ENCODE data around the gene BBS1.
A peak's percentile ranks its signal among the peaks of the same experiment; 100 is the strongest.

Gene BBS1

DNA sequence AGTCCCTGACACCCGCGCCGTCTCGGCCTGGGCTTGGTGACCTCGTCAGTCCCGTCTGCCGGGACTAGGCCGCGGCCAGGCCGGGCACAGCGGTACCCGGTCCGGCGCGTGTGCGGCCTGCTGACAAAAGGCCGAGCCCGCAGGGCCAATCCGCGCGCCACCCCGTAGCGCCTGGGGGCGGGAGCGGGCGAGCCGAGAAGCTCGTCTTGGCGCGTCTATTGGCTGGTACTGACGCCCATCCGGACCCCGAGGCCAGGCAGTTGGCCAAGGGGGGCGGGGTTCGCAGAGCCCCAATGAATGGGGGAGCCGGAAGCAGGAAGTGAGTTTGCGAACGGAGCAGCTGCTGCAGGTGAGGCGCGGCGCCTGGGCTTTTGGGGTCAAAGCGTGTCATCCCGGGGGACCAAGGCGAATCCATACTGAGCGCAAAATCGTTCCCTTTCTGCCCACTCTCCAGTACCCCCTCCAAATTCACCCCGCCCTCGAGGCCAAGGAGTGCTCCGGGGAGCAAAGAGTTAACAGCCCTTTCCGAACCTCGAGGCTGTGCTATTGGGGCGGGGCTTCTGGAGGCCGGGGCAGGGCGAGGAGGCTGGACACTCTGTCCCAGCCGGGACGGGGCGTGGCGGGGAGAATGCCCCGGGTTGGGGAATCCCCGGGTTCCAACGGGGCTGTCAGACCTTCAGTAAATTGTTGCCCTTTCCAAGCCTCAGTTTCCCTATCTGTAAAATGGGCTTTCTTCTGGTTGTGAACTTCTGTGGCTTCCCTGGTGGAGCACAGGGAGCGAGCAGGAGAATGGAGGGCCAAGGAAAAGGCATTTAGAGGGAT is 30.1 kb upstream of the BBS1 start, which contains the start of gene DPP3:
TSS of gene DPP3 (plus strand) at position 318 of the 822 bp plus-strand sequence. CDS start 1,767 bp downstream, outside the sequence.
- H3K27ac ChIP-seq (ENCODE audit: extremely low read depth, low read depth, low read length) = peak within 1 kb of the TSS; percentile 77
- H3K4me3 ChIP-seq (ENCODE audit: low read depth, low read length) = peak within 1 kb of the TSS; percentile 73
- ChIA-PET POLR2A (interaction anchor here (0.6 to 3.6 kb wide), 19 partner anchors 12 to 552 kb away, joined by 3 to 64 read pairs (median 4); partner anchors contain the start of genes ACTN3, BBS1, MRPL11 and PELI3), CTCF (interaction anchor here (1.0 to 2.6 kb wide), 4 partner anchors 10 to 198 kb away, joined by 4 to 20 read pairs (median 6); partner anchors contain the start of gene RBM4B)
- H3K36me3 ChIP-seq (ENCODE audit: control insufficient read depth in 2 of 2, insufficient read depth in 1 of 2, low read length in 2 of 2) = peaks cover 0 to 23% of the 10 kb centered on the region in 2 experiments; a peak in 1 of 3 replicates
- H3K4me1 ChIP-seq (ENCODE audit: control insufficient read depth, insufficient read depth, low read length) = no peaks in the 10 kb centered on the region
- no peaks in the 10 kb centered on the region for H3K9me3 ChIP-seq (ENCODE audit: control insufficient read depth, insufficient read depth, low read depth, low read length)
- no peak for TF ChIP-seq ZNF777 (tag by site-specific recombination; IDR thresholded peaks at IDR 0.05; ENCODE audit: borderline replicate concordance)
- no peak for TF ChIP-seq ZNF10 (tag by site-specific recombination; IDR thresholded peaks at IDR 0.05)
- TF ChIP-seq ZNF521 (tag by site-specific recombination; IDR thresholded peaks at IDR 0.05) = no peak
- TF ChIP-seq ZNF560 (tag by site-specific recombination; IDR thresholded peaks at IDR 0.05; ENCODE audit: borderline replicate concordance) = no peak
- TF ChIP-seq KLF1 (tag by site-specific recombination; IDR thresholded peaks at IDR 0.05) = no peak
- no peak for TF ChIP-seq TCF7L2 (IDR thresholded peaks at IDR 0.05; ENCODE audit: borderline replicate concordance, low read depth, low read length)
- TF ChIP-seq, protein P1, sequence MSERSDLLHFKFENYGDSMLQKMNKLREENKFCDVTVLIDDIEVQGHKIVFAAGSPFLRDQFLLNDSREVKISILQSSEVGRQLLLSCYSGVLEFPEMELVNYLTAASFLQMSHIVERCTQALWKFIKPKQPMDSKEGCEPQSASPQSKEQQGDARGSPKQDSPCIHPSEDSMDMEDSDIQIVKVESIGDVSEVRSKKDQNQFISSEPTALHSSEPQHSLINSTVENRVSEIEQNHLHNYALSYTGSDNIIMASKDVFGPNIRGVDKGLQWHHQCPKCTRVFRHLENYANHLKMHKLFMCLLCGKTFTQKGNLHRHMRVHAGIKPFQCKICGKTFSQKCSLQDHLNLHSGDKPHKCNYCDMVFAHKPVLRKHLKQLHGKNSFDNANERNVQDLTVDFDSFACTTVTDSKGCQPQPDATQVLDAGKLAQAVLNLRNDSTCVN (tag by site-specific recombination; optimal IDR thresholded peaks at IDR 0.05) = peak; percentile 93
- TF ChIP-seq ZBTB21 (tag by site-specific recombination; IDR thresholded peaks at IDR 0.05) = no peak
- no peak for TF ChIP-seq RBAK (tag by site-specific recombination; IDR thresholded peaks at IDR 0.05)
- TF ChIP-seq, protein P2, sequence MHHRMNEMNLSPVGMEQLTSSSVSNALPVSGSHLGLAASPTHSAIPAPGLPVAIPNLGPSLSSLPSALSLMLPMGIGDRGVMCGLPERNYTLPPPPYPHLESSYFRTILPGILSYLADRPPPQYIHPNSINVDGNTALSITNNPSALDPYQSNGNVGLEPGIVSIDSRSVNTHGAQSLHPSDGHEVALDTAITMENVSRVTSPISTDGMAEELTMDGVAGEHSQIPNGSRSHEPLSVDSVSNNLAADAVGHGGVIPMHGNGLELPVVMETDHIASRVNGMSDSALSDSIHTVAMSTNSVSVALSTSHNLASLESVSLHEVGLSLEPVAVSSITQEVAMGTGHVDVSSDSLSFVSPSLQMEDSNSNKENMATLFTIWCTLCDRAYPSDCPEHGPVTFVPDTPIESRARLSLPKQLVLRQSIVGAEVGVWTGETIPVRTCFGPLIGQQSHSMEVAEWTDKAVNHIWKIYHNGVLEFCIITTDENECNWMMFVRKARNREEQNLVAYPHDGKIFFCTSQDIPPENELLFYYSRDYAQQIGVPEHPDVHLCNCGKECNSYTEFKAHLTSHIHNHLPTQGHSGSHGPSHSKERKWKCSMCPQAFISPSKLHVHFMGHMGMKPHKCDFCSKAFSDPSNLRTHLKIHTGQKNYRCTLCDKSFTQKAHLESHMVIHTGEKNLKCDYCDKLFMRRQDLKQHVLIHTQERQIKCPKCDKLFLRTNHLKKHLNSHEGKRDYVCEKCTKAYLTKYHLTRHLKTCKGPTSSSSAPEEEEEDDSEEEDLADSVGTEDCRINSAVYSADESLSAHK (tag by site-specific recombination; IDR thresholded peaks at IDR 0.05) = no peak
- no peak for TF ChIP-seq ZNF514 (tag by site-specific recombination; IDR thresholded peaks at IDR 0.05)
- TF ChIP-seq, protein P3, sequence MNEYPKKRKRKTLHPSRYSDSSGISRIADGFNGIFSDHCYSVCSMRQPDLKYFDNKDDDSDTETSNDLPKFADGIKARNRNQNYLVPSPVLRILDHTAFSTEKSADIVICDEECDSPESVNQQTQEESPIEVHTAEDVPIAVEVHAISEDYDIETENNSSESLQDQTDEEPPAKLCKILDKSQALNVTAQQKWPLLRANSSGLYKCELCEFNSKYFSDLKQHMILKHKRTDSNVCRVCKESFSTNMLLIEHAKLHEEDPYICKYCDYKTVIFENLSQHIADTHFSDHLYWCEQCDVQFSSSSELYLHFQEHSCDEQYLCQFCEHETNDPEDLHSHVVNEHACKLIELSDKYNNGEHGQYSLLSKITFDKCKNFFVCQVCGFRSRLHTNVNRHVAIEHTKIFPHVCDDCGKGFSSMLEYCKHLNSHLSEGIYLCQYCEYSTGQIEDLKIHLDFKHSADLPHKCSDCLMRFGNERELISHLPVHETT (tag by site-specific recombination; IDR thresholded peaks at IDR 0.05) = peak; percentile 55; the same call in 1 of the 2 replicates
- TF ChIP-seq ZNF548 (tag by site-specific recombination; IDR thresholded peaks at IDR 0.05) = no peak
- no peak for TF ChIP-seq ZNF473 (tag by site-specific recombination; IDR thresholded peaks at IDR 0.05)
- TF ChIP-seq, protein P4, sequence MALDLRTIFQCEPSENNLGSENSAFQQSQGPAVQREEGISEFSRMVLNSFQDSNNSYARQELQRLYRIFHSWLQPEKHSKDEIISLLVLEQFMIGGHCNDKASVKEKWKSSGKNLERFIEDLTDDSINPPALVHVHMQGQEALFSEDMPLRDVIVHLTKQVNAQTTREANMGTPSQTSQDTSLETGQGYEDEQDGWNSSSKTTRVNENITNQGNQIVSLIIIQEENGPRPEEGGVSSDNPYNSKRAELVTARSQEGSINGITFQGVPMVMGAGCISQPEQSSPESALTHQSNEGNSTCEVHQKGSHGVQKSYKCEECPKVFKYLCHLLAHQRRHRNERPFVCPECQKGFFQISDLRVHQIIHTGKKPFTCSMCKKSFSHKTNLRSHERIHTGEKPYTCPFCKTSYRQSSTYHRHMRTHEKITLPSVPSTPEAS (tag by site-specific recombination; IDR thresholded peaks at IDR 0.05) = 0 out of 2 replicates have a peak, but pooled peaks have one; percentile 5
- TF ChIP-seq SCRT1 (tag by site-specific recombination; IDR thresholded peaks at IDR 0.05; ENCODE audit: borderline replicate concordance) = no peak
- peak; percentile 80 for TF ChIP-seq FEZF1 (tag by site-specific recombination; IDR thresholded peaks at IDR 0.05)
- TF ChIP-seq ZFP69B (tag by site-specific recombination; IDR thresholded peaks at IDR 0.05) = no peak
- 0 out of 2 replicates have a peak, but pooled peaks have one; percentile 46 for TF ChIP-seq ZNF610 (tag by site-specific recombination; IDR thresholded peaks at IDR 0.05; ENCODE audit: borderline replicate concordance)
- TF ChIP-seq ZFHX2 (tag by site-specific recombination; conservative IDR thresholded peaks at IDR 0.05) = 0 out of 2 replicates have a peak, but pooled peaks have one; percentile 19
- TF ChIP-seq, protein P5, sequence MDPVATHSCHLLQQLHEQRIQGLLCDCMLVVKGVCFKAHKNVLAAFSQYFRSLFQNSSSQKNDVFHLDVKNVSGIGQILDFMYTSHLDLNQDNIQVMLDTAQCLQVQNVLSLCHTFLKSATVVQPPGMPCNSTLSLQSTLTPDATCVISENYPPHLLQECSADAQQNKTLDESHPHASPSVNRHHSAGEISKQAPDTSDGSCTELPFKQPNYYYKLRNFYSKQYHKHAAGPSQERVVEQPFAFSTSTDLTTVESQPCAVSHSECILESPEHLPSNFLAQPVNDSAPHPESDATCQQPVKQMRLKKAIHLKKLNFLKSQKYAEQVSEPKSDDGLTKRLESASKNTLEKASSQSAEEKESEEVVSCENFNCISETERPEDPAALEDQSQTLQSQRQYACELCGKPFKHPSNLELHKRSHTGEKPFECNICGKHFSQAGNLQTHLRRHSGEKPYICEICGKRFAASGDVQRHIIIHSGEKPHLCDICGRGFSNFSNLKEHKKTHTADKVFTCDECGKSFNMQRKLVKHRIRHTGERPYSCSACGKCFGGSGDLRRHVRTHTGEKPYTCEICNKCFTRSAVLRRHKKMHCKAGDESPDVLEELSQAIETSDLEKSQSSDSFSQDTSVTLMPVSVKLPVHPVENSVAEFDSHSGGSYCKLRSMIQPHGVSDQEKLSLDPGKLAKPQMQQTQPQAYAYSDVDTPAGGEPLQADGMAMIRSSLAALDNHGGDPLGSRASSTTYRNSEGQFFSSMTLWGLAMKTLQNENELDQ (tag by site-specific recombination; IDR thresholded peaks at IDR 0.05; ENCODE audit: low read depth) = no peak
- 0 out of 2 replicates have a peak, but pooled peaks have one; percentile 29 for TF ChIP-seq ZNF2 (tag by site-specific recombination; IDR thresholded peaks at IDR 0.05)
- TF ChIP-seq ZNF114 (tag by site-specific recombination; IDR thresholded peaks at IDR 0.05) = no peak
- no peak for TF ChIP-seq ZNF433 (tag by site-specific recombination; IDR thresholded peaks at IDR 0.05; ENCODE audit: low read depth)
- TF ChIP-seq ZNF785 (tag by site-specific recombination; IDR thresholded peaks at IDR 0.05) = no peak
- TF ChIP-seq, protein P6, sequence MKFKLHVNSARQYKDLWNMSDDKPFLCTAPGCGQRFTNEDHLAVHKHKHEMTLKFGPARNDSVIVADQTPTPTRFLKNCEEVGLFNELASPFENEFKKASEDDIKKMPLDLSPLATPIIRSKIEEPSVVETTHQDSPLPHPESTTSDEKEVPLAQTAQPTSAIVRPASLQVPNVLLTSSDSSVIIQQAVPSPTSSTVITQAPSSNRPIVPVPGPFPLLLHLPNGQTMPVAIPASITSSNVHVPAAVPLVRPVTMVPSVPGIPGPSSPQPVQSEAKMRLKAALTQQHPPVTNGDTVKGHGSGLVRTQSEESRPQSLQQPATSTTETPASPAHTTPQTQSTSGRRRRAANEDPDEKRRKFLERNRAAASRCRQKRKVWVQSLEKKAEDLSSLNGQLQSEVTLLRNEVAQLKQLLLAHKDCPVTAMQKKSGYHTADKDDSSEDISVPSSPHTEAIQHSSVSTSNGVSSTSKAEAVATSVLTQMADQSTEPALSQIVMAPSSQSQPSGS (tag by site-specific recombination; IDR thresholded peaks at IDR 0.05; ENCODE audit: low read depth) = no peak

All from HEK293 (cell line).